GM21529 (cell line): ENCODE data around the gene LDLRAD4.
"Not testable (repeated sequence)": the region's sequence is repeated elsewhere in the genome, so short reads cannot be mapped to it uniquely, and the experiment has no call there.

Experiments
- ATAC-seq: cut with Tn5 transposase; IDR thresholded peaks from one replicate; pipeline ENCODE4 v1.9.1; 2021; ENCODE audit not compliant: unreplicated experiment

Gene LDLRAD4

GRCh38 chr18:13328213-13328612 is 109.7 kb downstream of the LDLRAD4 start:
- no peak for ATAC-seq

GRCh38 chr18:13330996-13331395 is 112.4 kb downstream of the LDLRAD4 start:
- ATAC-seq = no peak

- ATAC-seq = no peak
Measured at GRCh38 chr18:13331846-13332245, 113.3 kb downstream of the LDLRAD4 start.

GRCh38 chr18:13332874-13333273 is 114.3 kb downstream of the LDLRAD4 start:
- no peak for ATAC-seq

- ATAC-seq = no peak
Measured at GRCh38 chr18:13335903-13336302, 117.3 kb downstream of the LDLRAD4 start.

GRCh38 chr18:13336841-13337240 is 118.3 kb downstream of the LDLRAD4 start:
- no peak for ATAC-seq

GRCh38 chr18:13337369-13337768 is 118.8 kb downstream of the LDLRAD4 start:
- ATAC-seq = no peak

- no peak for ATAC-seq
Measured at GRCh38 chr18:13338318-13338717, 119.8 kb downstream of the LDLRAD4 start.

- no peak for ATAC-seq
Measured at GRCh38 chr18:13339653-13340052, 121.1 kb downstream of the LDLRAD4 start.

GRCh38 chr18:13346449-13346848 is 127.9 kb downstream of the LDLRAD4 start:
- not testable (repeated sequence) for ATAC-seq

GRCh38 chr18:13353084-13353823 is 134.7 kb downstream of the LDLRAD4 start:
- ATAC-seq = no peak

- ATAC-seq = no peak
Measured at GRCh38 chr18:13354402-13354801, 135.8 kb downstream of the LDLRAD4 start.

GRCh38 chr18:13356032-13356431 is 137.5 kb downstream of the LDLRAD4 start:
- ATAC-seq = no peak

- ATAC-seq = no peak
Measured at GRCh38 chr18:13357289-13357688, 138.7 kb downstream of the LDLRAD4 start.

GRCh38 chr18:13359210-13359609 is 140.7 kb downstream of the LDLRAD4 start:
- no peak for ATAC-seq

- no peak for ATAC-seq
Measured at GRCh38 chr18:13361431-13361830, 142.9 kb downstream of the LDLRAD4 start.

- no peak for ATAC-seq
Measured at GRCh38 chr18:13362051-13362450, 143.5 kb downstream of the LDLRAD4 start.

- no peak for ATAC-seq
Measured at GRCh38 chr18:13362607-13363006, 144.0 kb downstream of the LDLRAD4 start.

GRCh38 chr18:13363359-13363758 is 144.8 kb downstream of the LDLRAD4 start:
- ATAC-seq = no peak

- ATAC-seq = no peak
Measured at GRCh38 chr18:13364721-13365205, 146.2 kb downstream of the LDLRAD4 start.

GRCh38 chr18:13366131-13366530 is 147.6 kb downstream of the LDLRAD4 start:
- ATAC-seq = no peak

- ATAC-seq = no peak
Measured at GRCh38 chr18:13366541-13366940, 148.0 kb downstream of the LDLRAD4 start.
